Hepatic stellate cell (primary cell): ENCODE data around the gene NFIA.

Experiments
- DNase-seq: peaks from one replicate; pipeline ENCODE4 v3.0.0; 2011; ENCODE audit warnings: low spot score

NFIA gene

GRCh38 chr1:61082311-61083012 is at the start of gene NFIA:
Gene NFIA (plus strand): TSS chr1:61082561.
- DNase-seq: no peak

GRCh38 chr1:61035880-61036279 is 46.5 kb upstream of the NFIA start:
- DNase-seq: no peak

GRCh38 chr1:61042466-61043009 is 39.8 kb upstream of the NFIA start:
- DNase-seq: no peak

- DNase-seq: peak; percentile 85
Measured at GRCh38 chr1:61043010-61043820, 39.1 kb upstream of the NFIA start.

- DNase-seq: no peak
Measured at GRCh38 chr1:61046434-61046833, 35.9 kb upstream of the NFIA start.

GRCh38 chr1:61047061-61047460 is 35.3 kb upstream of the NFIA start:
- no peak for DNase-seq

- peak; percentile 87 for DNase-seq
Measured at GRCh38 chr1:61049850-61050540, 32.4 kb upstream of the NFIA start.

- peak; percentile 36 for DNase-seq
Measured at GRCh38 chr1:61050541-61051442, 31.6 kb upstream of the NFIA start.

- DNase-seq: no peak
Measured at GRCh38 chr1:61051443-61051718, 31.0 kb upstream of the NFIA start.

- no peak for DNase-seq
Measured at GRCh38 chr1:61051719-61052394, 30.5 kb upstream of the NFIA start.

- no peak for DNase-seq
Measured at GRCh38 chr1:61052395-61053225, 29.8 kb upstream of the NFIA start.

- DNase-seq: no peak
Measured at GRCh38 chr1:61053226-61053711, 29.1 kb upstream of the NFIA start.

- DNase-seq: peak; percentile 40
Measured at GRCh38 chr1:61053712-61054600, 28.4 kb upstream of the NFIA start.

GRCh38 chr1:61054601-61054993 is 27.8 kb upstream of the NFIA start:
- no peak for DNase-seq

GRCh38 chr1:61055110-61055614 is 27.2 kb upstream of the NFIA start:
- DNase-seq: no peak

GRCh38 chr1:61056196-61056572 is 26.2 kb upstream of the NFIA start:
- DNase-seq: no peak

GRCh38 chr1:61056573-61057439 is 25.6 kb upstream of the NFIA start:
- DNase-seq: peak; percentile 34
